DND-41 (cell line): ENCODE results near the gene DHX30.

Experiments used
- ATAC-seq: fragments of 200-7000 bp; cut with Tn5 transposase; 3 replicates; pipeline ENCODE4 v1.9.1; 2021; ENCODE audit warnings: low read depth; ENCODE audit not compliant: insufficient read depth
- DNase-seq: peaks from one replicate; pipeline ENCODE4 v3.0.0-alpha.2; 2020
- H2AFZ ChIP-seq: 2 replicates; pipeline ENCODE4 v1.6.0; 2012; ENCODE audit warnings: low read depth, low read length
- H3K27ac ChIP-seq: 2 replicates; pipeline ENCODE4 v1.5.1; 2012; ENCODE audit warnings: low read length, inconsistent platforms
- H3K27me3 ChIP-seq: fragments of 200-600 bp; sonication (generic); 2 replicates; pipeline ENCODE4 v1.6.0; 2012; ENCODE audit warnings: low read length, mild to moderate bottlenecking, inconsistent platforms; ENCODE audit not compliant: insufficient read depth, poor library complexity
- H3K36me3 ChIP-seq: 2 replicates; pipeline ENCODE4 v1.5.1; 2012; ENCODE audit warnings: low read length, inconsistent platforms; ENCODE audit not compliant: insufficient read depth
- H3K4me1 ChIP-seq: 2 replicates; pipeline ENCODE4 v1.5.1; 2012; ENCODE audit warnings: mild to moderate bottlenecking, low read length; ENCODE audit not compliant: insufficient read depth
- H3K4me2 ChIP-seq: 2 replicates; pipeline ENCODE4 v1.6.0; 2012; ENCODE audit warnings: mild to moderate bottlenecking, moderate library complexity, low read length, inconsistent platforms; ENCODE audit not compliant: insufficient read depth
- H3K4me3 ChIP-seq, 2 experiments: fragments of 200-600 bp in 1 of 2; shearing (Covaris generic) in 1 of 2; 2 replicates each; pipeline ENCODE4 v1.5.1; 2012 to 2016; ENCODE audit warnings: inconsistent platforms in 2 of 2, low read length in 2 of 2, mild to moderate bottlenecking in 2 of 2, low read depth in 1 of 2, moderate library complexity in 1 of 2
- H3K79me2 ChIP-seq: 2 replicates; pipeline ENCODE4 v1.6.0; 2012; ENCODE audit warnings: low read length, inconsistent platforms; ENCODE audit not compliant: insufficient read depth
- H3K9ac ChIP-seq: 2 replicates; pipeline ENCODE4 v1.6.0; 2012; ENCODE audit warnings: low read depth, mild to moderate bottlenecking, inconsistent platforms, low read length, moderate library complexity
- H3K9me3 ChIP-seq: 2 replicates; pipeline ENCODE4 v1.5.1; 2012; ENCODE audit warnings: low read length, moderate library complexity, mild to moderate bottlenecking, inconsistent platforms; ENCODE audit not compliant: insufficient read depth, severe bottlenecking
- H4K20me1 ChIP-seq: 2 replicates; pipeline ENCODE4 v1.6.0; 2012; ENCODE audit warnings: low read length; ENCODE audit not compliant: insufficient read depth
- EZH2 ChIP-seq: IDR thresholded peaks from 3 replicates; pipeline ENCODE4 v1.6.1; 2012; ENCODE audit warnings: borderline replicate concordance, low read depth, mild to moderate bottlenecking, moderate library complexity, low read length, inconsistent platforms; ENCODE audit not compliant: severe bottlenecking
- TF ChIP-seq, protein P1 (sequence below): IDR thresholded peaks from 2 replicates; pipeline ENCODE4 v1.5.1; 2012; ENCODE audit warnings: borderline replicate concordance, low read length, moderate library complexity, mild to moderate bottlenecking; ENCODE audit not compliant: poor library complexity, severe bottlenecking; ENCODE audit errors: extremely low read depth

The DHX30 gene

GRCh38 chr3:47852604-47853602 lies 50.0 kb downstream of the DHX30 start:
- DNase-seq: no peak
- peaks cover 80% of the 10 kb centered on the region for H3K36me3 ChIP-seq
- H3K27ac ChIP-seq: no peak overlapping the region
- H3K4me2 ChIP-seq: no peak overlapping the region
- no peak for ATAC-seq
- H4K20me1 ChIP-seq: peaks cover 2% of the 10 kb centered on the region; the same call in 1 of the 2 replicates
- no peak overlapping the region for H3K9ac ChIP-seq
- no peak overlapping the region for H2AFZ ChIP-seq
- no peaks in the 10 kb centered on the region for H3K79me2 ChIP-seq
- no peaks in the 10 kb centered on the region for H3K27me3 ChIP-seq
- H3K4me3 ChIP-seq: no peak overlapping the region
- TF ChIP-seq, protein P1, sequence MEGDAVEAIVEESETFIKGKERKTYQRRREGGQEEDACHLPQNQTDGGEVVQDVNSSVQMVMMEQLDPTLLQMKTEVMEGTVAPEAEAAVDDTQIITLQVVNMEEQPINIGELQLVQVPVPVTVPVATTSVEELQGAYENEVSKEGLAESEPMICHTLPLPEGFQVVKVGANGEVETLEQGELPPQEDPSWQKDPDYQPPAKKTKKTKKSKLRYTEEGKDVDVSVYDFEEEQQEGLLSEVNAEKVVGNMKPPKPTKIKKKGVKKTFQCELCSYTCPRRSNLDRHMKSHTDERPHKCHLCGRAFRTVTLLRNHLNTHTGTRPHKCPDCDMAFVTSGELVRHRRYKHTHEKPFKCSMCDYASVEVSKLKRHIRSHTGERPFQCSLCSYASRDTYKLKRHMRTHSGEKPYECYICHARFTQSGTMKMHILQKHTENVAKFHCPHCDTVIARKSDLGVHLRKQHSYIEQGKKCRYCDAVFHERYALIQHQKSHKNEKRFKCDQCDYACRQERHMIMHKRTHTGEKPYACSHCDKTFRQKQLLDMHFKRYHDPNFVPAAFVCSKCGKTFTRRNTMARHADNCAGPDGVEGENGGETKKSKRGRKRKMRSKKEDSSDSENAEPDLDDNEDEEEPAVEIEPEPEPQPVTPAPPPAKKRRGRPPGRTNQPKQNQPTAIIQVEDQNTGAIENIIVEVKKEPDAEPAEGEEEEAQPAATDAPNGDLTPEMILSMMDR: no peak
- no peak for TF ChIP-seq EZH2
- H3K9me3 ChIP-seq: no peaks in the 10 kb centered on the region
- no peaks in the 10 kb centered on the region for H3K4me1 ChIP-seq

DNA sequence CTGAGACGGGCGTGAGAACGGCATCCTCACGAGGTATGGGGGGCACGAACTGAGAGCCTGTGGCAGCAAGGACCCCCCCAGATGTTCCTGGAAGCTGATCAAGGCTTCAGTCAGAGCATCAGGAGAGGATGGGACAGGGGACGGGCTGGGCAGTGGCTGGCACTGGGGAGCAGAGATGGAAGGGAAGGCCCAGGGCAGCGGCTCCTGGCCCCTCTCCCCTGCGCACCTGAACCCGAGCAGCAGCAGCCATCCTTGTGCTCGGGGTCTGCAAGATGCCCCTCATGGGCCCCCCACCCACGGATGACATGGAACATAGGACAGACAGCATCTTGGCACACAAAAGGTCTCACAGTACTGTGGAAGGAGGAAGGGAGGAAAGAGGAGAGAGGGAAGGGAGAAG lies 51.3 kb downstream of the DHX30 start:
- ATAC-seq (no peak), DNase-seq (no peak)
- Histone ChIP-seq H2AFZ (no peak overlapping the region), H3K4me1 (no peaks in the 10 kb centered on the region), H4K20me1 (peaks cover 2% of the 10 kb centered on the region; the same call in 1 of the 2 replicates), H3K79me2 (no peaks in the 10 kb centered on the region), H3K27ac (no peak overlapping the region), H3K4me2 (no peak overlapping the region), H3K9me3 (no peaks in the 10 kb centered on the region), H3K36me3 (peaks cover 69% of the 10 kb centered on the region), H3K4me3 (no peak overlapping the region), H3K27me3 (no peaks in the 10 kb centered on the region), H3K9ac (no peak overlapping the region)
- TF ChIP-seq, protein P1: no peak
- TF ChIP-seq EZH2: no peak

GRCh38 chr3:47854720-47855455 lies 52.0 kb downstream of the DHX30 start:
- Histone ChIP-seq H3K9ac (no peak overlapping the region), H3K4me3 (no peak overlapping the region), H3K36me3 (peaks cover 65% of the 10 kb centered on the region), H2AFZ (no peak overlapping the region), H3K4me2 (no peak overlapping the region), H3K27me3 (no peaks in the 10 kb centered on the region), H4K20me1 (peaks cover 2% of the 10 kb centered on the region; the same call in 1 of the 2 replicates), H3K9me3 (no peaks in the 10 kb centered on the region), H3K27ac (no peak overlapping the region), H3K4me1 (no peaks in the 10 kb centered on the region), H3K79me2 (no peaks in the 10 kb centered on the region)
- no peak for TF ChIP-seq EZH2
- TF ChIP-seq, protein P1: peak; percentile 21
- no peak for DNase-seq
- ATAC-seq: no peak
